ENCODE results near the gene OR2T4. TPM values are rescaled to one million over a fixed set of nuclear protein-coding genes. Genes with fewer than 3 reads are reported as not detected.

The OR2T4 gene
- total and polyA plus RNA-seq, 9 donors = not detected

DNA sequence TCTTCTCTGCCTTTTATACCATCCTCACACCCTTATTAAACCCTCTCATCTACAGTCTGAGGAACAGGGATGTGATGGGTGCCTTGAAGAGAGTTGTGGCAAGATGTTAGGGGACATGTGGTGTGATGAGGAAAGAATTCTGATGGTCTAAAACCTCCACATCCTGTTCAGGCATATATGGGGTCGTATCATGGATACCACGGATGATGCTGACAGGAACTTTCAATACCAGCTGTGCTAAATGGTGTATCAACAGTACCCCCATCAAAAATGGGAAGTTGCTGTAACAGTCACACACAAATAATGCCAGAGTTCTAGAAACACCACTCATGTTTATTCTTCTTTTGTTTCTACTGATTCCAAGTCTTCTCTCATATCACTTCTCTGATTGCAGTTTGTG is 27.0 kb downstream of the OR2T4 start:
- Histone ChIP-seq H3K4me3 (no peak overlapping the region), H3K4me1 (ENCODE audit: insufficient read depth) (no peaks in the 10 kb centered on the region), H3K27ac (no peak overlapping the region), H3K27me3 (no peaks in the 10 kb centered on the region), H3K9me3 (no peaks in the 10 kb centered on the region), H3K36me3 (no peaks in the 10 kb centered on the region)
- 62 to 70% (median 65%) methylated on average over 2 of the region's 2 CpGs for WGBS, 3 donors
- intact Hi-C loops (cut with DNase I) = no loop called here
- TF ChIP-seq EP300 (IDR thresholded peaks at IDR 0.05) = no peak
- no peak for TF ChIP-seq CTCF (IDR thresholded peaks at IDR 0.05)
- TF ChIP-seq POLR2A (IDR thresholded peaks at IDR 0.05) = no peak
- no peak for DNase-seq

DNA sequence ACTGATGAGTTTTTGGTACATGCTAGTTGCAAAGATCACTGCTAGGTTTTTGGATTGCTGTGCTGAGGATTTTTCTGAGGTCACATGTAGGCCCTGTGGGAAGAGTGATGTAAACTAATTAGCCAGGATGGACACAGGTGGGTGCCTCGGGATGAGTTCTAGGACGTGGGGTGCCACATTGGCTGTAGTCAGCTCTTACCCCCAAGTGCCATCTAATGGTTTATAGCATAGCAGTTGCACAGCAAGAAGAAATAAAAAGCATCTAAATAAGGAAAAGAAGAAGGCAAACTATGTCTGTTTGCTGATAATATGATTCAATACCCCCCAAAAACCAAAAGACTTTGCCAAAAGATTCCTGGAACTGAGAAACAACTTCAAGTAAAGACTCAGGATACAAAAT is 31.6 kb downstream of the OR2T4 start:
- no peak overlapping the region for H3K27ac ChIP-seq
- no peaks in the 10 kb centered on the region for H3K9me3 ChIP-seq
- H3K36me3 ChIP-seq = no peaks in the 10 kb centered on the region
- DNase-seq = no peak
- H3K4me3 ChIP-seq = no peak overlapping the region
- intact Hi-C loops (cut with DNase I) = no loop called here
- H3K27me3 ChIP-seq = no peaks in the 10 kb centered on the region
- no peaks in the 10 kb centered on the region for H3K4me1 ChIP-seq (ENCODE audit: insufficient read depth)
- TF ChIP-seq POLR2A (IDR thresholded peaks at IDR 0.05) (no peak), CTCF (IDR thresholded peaks at IDR 0.05) (no peak), EP300 (IDR thresholded peaks at IDR 0.05) (no peak)
- 43 to 58% (median 44%) methylated on average over 2 of the region's 2 CpGs for WGBS, 3 donors

- H3K4me3 ChIP-seq = no peak within 1 kb of the TSS
- H3K27ac ChIP-seq = no peak within 1 kb of the TSS
- DNase-seq = no peak
- H3K4me1 ChIP-seq (ENCODE audit: insufficient read depth) = no peaks in the 10 kb centered on the region
- TF ChIP-seq CTCF (IDR thresholded peaks at IDR 0.05) (no peak), POLR2A (IDR thresholded peaks at IDR 0.05) (no peak)
- no peaks in the 10 kb centered on the region for H3K27me3 ChIP-seq
- H3K9me3 ChIP-seq = no peaks in the 10 kb centered on the region
- WGBS, 3 donors = 65 to 68% (median 66%) methylated on average over 3 of the region's 3 CpGs
- H3K36me3 ChIP-seq = no peaks in the 10 kb centered on the region
- intact Hi-C loops (cut with DNase I) = no loop called here
Observed at GRCh38 chr1:248402748-248403147, 41.3 kb downstream of the OR2T4 start, which contains the start of gene OR2T1. Gene OR2T1 (plus strand): TSS chr1:248403048. CDS start chr1:248406148, 3,100 bp downstream.

GRCh38 chr1:248404024-248404423 is 42.6 kb downstream of the OR2T4 start:
- intact Hi-C loops (cut with DNase I) = no loop called here
- H3K36me3 ChIP-seq = no peaks in the 10 kb centered on the region
- no peak overlapping the region for H3K27ac ChIP-seq
- H3K4me3 ChIP-seq = no peak overlapping the region
- 81 to 85% (median 81%) methylated on average over 6 of the region's 6 CpGs for WGBS, 3 donors
- DNase-seq = no peak
- H3K27me3 ChIP-seq = no peaks in the 10 kb centered on the region
- no peaks in the 10 kb centered on the region for H3K9me3 ChIP-seq
- H3K4me1 ChIP-seq (ENCODE audit: insufficient read depth) = no peaks in the 10 kb centered on the region
- TF ChIP-seq CTCF (IDR thresholded peaks at IDR 0.05) = no peak
- TF ChIP-seq EP300 (IDR thresholded peaks at IDR 0.05) = no peak
- TF ChIP-seq POLR2A (IDR thresholded peaks at IDR 0.05) = no peak

Measured in ovary (tissue), 9 donors.